IMR-90 (cell line): ENCODE results near the gene MYOF.

Experiments
- MAZ ChIP-seq: IDR thresholded peaks from 2 replicates; pipeline ENCODE4 v1.6.1; 2012; ENCODE audit warnings: low read depth, mild to moderate bottlenecking, low read length, improper control_type of control experiment, moderate library complexity, borderline replicate concordance
- MXI1 ChIP-seq: IDR thresholded peaks from 2 replicates; pipeline ENCODE4 v1.6.1; 2012; ENCODE audit warnings: low read depth, mild to moderate bottlenecking, low read length, moderate library complexity, borderline replicate concordance
- POLR2A ChIP-seq: IDR thresholded peaks from 2 replicates; pipeline ENCODE4 v1.6.1; 2012; ENCODE audit warnings: mild to moderate bottlenecking, low read depth, low read length
- TF ChIP-seq, protein P1 (sequence below): conservative IDR thresholded peaks from 2 replicates; pipeline ENCODE4 v1.5.1; 2012; ENCODE audit warnings: mild to moderate bottlenecking, low read depth, low read length, improper control_type of control experiment
- TF ChIP-seq, protein P2 (sequence below): fragments of 150-350 bp; IDR thresholded peaks from 2 replicates; pipeline ENCODE4 v1.6.1; 2017; ENCODE audit warnings: mild to moderate bottlenecking, antibody characterized with exemption, low read length, low read depth

DNA sequence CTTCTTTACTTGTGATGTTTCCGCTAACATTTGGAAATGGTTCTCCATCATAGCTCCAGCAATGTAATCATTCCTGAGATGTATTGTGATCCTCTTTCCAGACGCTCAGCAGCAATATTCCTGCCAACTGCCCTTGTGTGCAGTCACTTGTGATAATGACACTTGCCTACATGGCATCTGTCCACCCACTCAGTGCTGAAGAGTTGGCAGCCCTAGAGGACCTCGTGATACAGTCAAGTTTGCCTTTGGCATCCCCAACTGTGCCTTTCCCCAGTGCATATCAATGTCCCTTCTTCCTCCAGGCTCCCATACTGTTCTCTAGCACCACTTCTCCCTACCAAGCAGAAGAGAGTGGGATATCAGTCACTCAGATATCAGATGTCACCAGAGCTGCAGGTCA is 64.9 kb downstream of the MYOF start:
- TF ChIP-seq, protein P1, sequence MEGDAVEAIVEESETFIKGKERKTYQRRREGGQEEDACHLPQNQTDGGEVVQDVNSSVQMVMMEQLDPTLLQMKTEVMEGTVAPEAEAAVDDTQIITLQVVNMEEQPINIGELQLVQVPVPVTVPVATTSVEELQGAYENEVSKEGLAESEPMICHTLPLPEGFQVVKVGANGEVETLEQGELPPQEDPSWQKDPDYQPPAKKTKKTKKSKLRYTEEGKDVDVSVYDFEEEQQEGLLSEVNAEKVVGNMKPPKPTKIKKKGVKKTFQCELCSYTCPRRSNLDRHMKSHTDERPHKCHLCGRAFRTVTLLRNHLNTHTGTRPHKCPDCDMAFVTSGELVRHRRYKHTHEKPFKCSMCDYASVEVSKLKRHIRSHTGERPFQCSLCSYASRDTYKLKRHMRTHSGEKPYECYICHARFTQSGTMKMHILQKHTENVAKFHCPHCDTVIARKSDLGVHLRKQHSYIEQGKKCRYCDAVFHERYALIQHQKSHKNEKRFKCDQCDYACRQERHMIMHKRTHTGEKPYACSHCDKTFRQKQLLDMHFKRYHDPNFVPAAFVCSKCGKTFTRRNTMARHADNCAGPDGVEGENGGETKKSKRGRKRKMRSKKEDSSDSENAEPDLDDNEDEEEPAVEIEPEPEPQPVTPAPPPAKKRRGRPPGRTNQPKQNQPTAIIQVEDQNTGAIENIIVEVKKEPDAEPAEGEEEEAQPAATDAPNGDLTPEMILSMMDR: no peak
- no peak for TF ChIP-seq MAZ
- TF ChIP-seq POLR2A: no peak
- TF ChIP-seq MXI1: no peak
- TF ChIP-seq, protein P2, sequence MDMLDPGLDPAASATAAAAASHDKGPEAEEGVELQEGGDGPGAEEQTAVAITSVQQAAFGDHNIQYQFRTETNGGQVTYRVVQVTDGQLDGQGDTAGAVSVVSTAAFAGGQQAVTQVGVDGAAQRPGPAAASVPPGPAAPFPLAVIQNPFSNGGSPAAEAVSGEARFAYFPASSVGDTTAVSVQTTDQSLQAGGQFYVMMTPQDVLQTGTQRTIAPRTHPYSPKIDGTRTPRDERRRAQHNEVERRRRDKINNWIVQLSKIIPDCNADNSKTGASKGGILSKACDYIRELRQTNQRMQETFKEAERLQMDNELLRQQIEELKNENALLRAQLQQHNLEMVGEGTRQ: no peak
